IPS-20b (cell line): ENCODE data around the gene CACNA1D.

Experiments
- H3K27ac ChIP-seq: one replicate; pipeline ENCODE4 v1.5.1; 2013; ENCODE audit warnings: low read length
- H3K27me3 ChIP-seq: 2 replicates; pipeline ENCODE4 v1.6.1; 2013; ENCODE audit warnings: mild to moderate bottlenecking, low read length, inconsistent platforms; ENCODE audit not compliant: insufficient read depth
- H3K36me3 ChIP-seq: 2 replicates; pipeline ENCODE4 v1.6.1; 2013; ENCODE audit warnings: low read depth, mild to moderate bottlenecking, inconsistent platforms, low read length, moderate library complexity; ENCODE audit not compliant: insufficient read depth
- H3K4me1 ChIP-seq: 2 replicates; pipeline ENCODE4 v1.6.1; 2013; ENCODE audit warnings: mild to moderate bottlenecking, control low read depth, inconsistent platforms, low read length, moderate library complexity; ENCODE audit not compliant: insufficient read depth
- H3K4me3 ChIP-seq: 2 replicates; pipeline ENCODE4 v1.5.1; 2013; ENCODE audit warnings: mild to moderate bottlenecking, low read length, inconsistent platforms
- H3K9ac ChIP-seq: 2 replicates; pipeline ENCODE4 v1.6.1; 2013; ENCODE audit warnings: low read depth, mild to moderate bottlenecking, inconsistent platforms, low read length, moderate library complexity
- H3K9me3 ChIP-seq: 2 replicates; pipeline ENCODE4 v1.6.1; 2013; ENCODE audit warnings: mild to moderate bottlenecking, low read depth, low read length, inconsistent platforms; ENCODE audit not compliant: insufficient read depth

The CACNA1D gene

DNA sequence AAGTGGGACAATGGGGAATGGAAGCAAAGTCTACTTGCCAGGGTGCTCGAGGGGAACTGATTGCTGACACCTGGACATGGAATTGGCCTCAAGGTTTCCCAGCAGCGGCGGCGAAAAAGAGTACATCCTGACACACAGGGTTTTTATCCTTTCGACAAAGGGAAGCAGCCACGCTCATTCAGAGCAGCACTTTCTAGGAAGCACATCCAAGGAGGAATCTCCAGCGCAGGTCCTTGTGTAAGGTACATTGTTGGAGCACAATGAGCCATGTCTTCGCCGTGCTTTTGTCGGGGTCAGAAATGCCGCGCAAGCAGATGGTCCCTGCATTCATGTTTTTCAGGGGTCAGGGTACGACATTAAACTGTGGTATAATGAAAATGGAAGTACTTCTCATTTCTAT is 16.8 kb downstream of the CACNA1D start:
- Histone ChIP-seq H3K27ac (no peak overlapping the region), H3K9me3 (no peaks in the 10 kb centered on the region), H3K36me3 (no peaks in the 10 kb centered on the region), H3K9ac (no peak overlapping the region), H3K4me3 (no peak overlapping the region), H3K27me3 (peaks cover 17% of the 10 kb centered on the region; the same call in 1 of the 2 replicates), H3K4me1 (peaks cover 7% of the 10 kb centered on the region)

GRCh38 chr3:53513556-53514190 is 19.3 kb downstream of the CACNA1D start:
- H3K4me3 ChIP-seq, result no peak overlapping the region

GRCh38 chr3:53516339-53516738 is 21.9 kb downstream of the CACNA1D start:
- Histone ChIP-seq H3K9ac (no peak overlapping the region), H3K9me3 (no peaks in the 10 kb centered on the region), H3K4me3 (no peak overlapping the region), H3K36me3 (no peaks in the 10 kb centered on the region), H3K4me1 (peaks cover 3% of the 10 kb centered on the region), H3K27ac (no peak overlapping the region), H3K27me3 (peaks cover 10% of the 10 kb centered on the region; the same call in 1 of the 2 replicates)

More at GRCh38 chr3:53513556-53514190, 19.3 kb downstream of the CACNA1D start:
- Histone ChIP-seq H3K27me3 (peaks cover 17% of the 10 kb centered on the region; the same call in 1 of the 2 replicates), H3K9me3 (no peaks in the 10 kb centered on the region), H3K27ac (no peak overlapping the region), H3K9ac (no peak overlapping the region), H3K4me1 (peaks cover 7% of the 10 kb centered on the region), H3K36me3 (no peaks in the 10 kb centered on the region)

DNA sequence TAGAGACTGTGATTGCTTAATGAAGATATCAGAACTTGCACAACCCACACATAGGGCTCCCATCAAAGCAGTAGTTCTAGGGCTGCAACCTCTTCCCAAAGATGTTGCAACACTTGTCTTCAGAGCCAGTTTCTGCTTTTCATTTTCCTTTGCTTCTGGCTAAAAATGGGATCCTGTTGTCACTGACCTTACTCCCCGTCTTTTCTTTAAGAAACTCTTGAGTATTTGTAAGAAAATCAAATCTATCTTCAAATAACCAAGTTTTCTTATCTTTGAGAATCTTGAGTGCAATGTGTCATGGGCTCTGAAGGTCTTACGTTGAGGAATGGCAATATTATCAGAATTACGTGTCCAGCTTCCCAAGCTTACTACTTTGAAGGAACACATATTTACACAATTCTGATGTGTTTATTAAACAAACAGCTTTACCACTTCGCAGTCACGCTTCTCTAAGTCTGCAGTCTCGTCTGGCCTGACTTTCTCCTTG is 24.1 kb downstream of the CACNA1D start:
- Histone ChIP-seq H3K27me3 (no peaks in the 10 kb centered on the region), H3K4me3 (no peak overlapping the region), H3K4me1 (no peaks in the 10 kb centered on the region), H3K9ac (no peak overlapping the region), H3K9me3 (no peaks in the 10 kb centered on the region), H3K27ac (no peak overlapping the region), H3K36me3 (no peaks in the 10 kb centered on the region)

DNA sequence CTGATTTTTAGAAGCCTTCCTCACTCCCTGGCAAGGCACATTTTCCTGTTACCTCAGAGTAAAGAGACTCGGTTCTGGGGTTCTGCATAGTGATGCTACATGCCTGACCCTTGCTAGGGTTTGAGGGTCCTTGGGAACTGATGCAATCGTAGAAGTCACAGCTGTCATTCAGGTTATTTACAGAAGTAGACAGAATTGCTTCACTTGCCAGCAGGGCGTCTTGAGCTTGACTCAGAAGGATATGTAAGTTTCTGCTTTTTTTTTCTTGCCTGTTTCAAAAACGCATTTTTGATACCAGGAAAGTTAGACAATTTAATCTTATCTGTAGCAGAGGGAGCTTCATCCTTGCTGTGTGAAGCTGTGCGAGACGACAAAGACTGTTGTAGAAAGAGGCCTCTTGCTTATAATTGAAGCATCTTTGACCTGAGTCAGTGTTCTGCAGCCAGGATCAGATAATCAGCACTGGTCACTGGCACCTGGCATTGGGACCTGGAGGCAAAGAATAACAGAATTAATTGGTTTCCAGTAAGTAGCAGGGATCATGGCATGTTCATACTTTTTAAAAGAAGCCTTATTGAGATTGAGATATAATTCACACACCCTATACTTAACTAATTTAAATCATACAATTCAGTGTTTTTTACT is 24.8 kb downstream of the CACNA1D start:
- no peaks in the 10 kb centered on the region for H3K36me3 ChIP-seq
- H3K9me3 ChIP-seq, result no peaks in the 10 kb centered on the region
- H3K4me3 ChIP-seq, result no peak overlapping the region
- H3K27me3 ChIP-seq, result no peaks in the 10 kb centered on the region
- no peak overlapping the region for H3K27ac ChIP-seq
- H3K4me1 ChIP-seq, result no peaks in the 10 kb centered on the region
- no peak overlapping the region for H3K9ac ChIP-seq

DNA sequence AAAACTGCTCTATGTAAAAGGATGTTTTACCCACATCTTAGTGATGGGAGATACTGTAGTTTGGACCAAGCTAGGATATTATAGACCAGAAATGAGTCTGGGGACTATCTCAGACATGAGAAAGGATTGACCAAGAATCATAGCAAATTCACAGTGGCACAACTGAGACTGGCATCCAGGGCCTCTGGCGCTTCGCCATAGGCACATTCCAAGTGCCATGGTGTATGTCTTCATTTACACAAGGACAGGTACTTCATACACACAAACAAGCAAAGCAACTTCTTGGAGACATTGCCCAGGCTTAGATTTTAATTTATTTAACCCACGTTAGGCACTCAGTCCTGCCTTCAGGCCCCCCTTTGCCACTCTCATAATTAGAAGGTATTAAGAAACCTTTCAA is 28.9 kb downstream of the CACNA1D start:
- Histone ChIP-seq H3K9me3 (no peaks in the 10 kb centered on the region), H3K27me3 (no peaks in the 10 kb centered on the region), H3K27ac (no peak overlapping the region), H3K4me3 (no peak overlapping the region), H3K9ac (no peak overlapping the region), H3K4me1 (no peaks in the 10 kb centered on the region), H3K36me3 (no peaks in the 10 kb centered on the region)

GRCh38 chr3:53524566-53524965 is 30.2 kb downstream of the CACNA1D start:
- no peaks in the 10 kb centered on the region for H3K27me3 ChIP-seq
- H3K36me3 ChIP-seq, result no peaks in the 10 kb centered on the region
- H3K4me1 ChIP-seq, result no peaks in the 10 kb centered on the region
- no peaks in the 10 kb centered on the region for H3K9me3 ChIP-seq
- H3K27ac ChIP-seq, result no peak overlapping the region
- no peak overlapping the region for H3K9ac ChIP-seq
- no peak overlapping the region for H3K4me3 ChIP-seq

GRCh38 chr3:53525765-53526703 is 31.6 kb downstream of the CACNA1D start:
- no peaks in the 10 kb centered on the region for H3K9me3 ChIP-seq
- H3K4me1 ChIP-seq, result no peaks in the 10 kb centered on the region
- H3K27me3 ChIP-seq, result no peaks in the 10 kb centered on the region
- H3K9ac ChIP-seq, result no peak overlapping the region
- H3K4me3 ChIP-seq, result no peak overlapping the region
- no peak overlapping the region for H3K27ac ChIP-seq
- no peaks in the 10 kb centered on the region for H3K36me3 ChIP-seq

DNA sequence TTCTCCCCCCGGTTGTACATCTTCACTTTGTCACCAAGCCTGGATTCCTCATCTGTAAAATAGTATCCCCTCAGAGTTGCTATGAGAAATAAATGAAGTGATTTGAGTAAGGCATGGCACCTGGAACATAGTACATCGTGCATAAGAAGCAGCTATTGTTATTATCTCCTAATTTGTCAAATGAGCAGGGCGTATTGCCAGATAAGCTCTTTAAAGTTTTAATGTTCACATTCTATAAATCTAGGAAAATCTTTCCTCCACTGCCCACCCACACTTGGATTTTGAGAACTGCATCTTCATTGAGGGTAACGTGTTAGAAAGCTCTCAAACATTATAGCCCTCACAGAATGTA is 32.3 kb downstream of the CACNA1D start:
- Histone ChIP-seq H3K27me3 (no peaks in the 10 kb centered on the region), H3K4me3 (no peak overlapping the region), H3K9me3 (no peaks in the 10 kb centered on the region), H3K9ac (no peak overlapping the region), H3K27ac (no peak overlapping the region), H3K4me1 (peaks cover 4% of the 10 kb centered on the region), H3K36me3 (no peaks in the 10 kb centered on the region)

GRCh38 chr3:53530205-53530604 is 35.8 kb downstream of the CACNA1D start:
- H3K27ac ChIP-seq, result no peak overlapping the region
- no peak overlapping the region for H3K9ac ChIP-seq
- no peaks in the 10 kb centered on the region for H3K9me3 ChIP-seq
- H3K4me1 ChIP-seq, result peaks cover 15% of the 10 kb centered on the region
- no peak overlapping the region for H3K4me3 ChIP-seq
- H3K27me3 ChIP-seq, result no peaks in the 10 kb centered on the region
- H3K36me3 ChIP-seq, result no peaks in the 10 kb centered on the region

GRCh38 chr3:53531749-53532148 is 37.3 kb downstream of the CACNA1D start:
- no peaks in the 10 kb centered on the region for H3K27me3 ChIP-seq

More at GRCh38 chr3:53531749-53532148, 37.3 kb downstream of the CACNA1D start:
- no peak overlapping the region for H3K27ac ChIP-seq
- no peaks in the 10 kb centered on the region for H3K36me3 ChIP-seq
- H3K9me3 ChIP-seq, result no peaks in the 10 kb centered on the region
- H3K4me3 ChIP-seq, result no peak overlapping the region
- no peak overlapping the region for H3K9ac ChIP-seq
- peaks cover 15% of the 10 kb centered on the region for H3K4me1 ChIP-seq
